Esophagus muscularis mucosa (tissue), 4 donors: ENCODE measurements around the gene ARSB. TPM values are rescaled to one million over a fixed set of nuclear protein-coding genes. Genes with fewer than 3 reads are reported as not detected.

ENCODE experiments used
- DNase-seq: peaks from one replicate; pipeline ENCODE4 v3.0.0-alpha.2; 2017; ENCODE audit errors: extremely low spot score
- H3K27ac ChIP-seq, 4 donors: fragments of 200-600 bp; sonication (generic); replicated peaks in 1 of 4; 1 replicate in 3 of 4; 2 replicates in 1 of 4; pipeline ENCODE4 v1.5.1; 2016 to 2019; ENCODE audit warnings: mild to moderate bottlenecking in 1 of 4
- H3K27me3 ChIP-seq, 4 donors: fragments of 200-600 bp; sonication (generic); one replicate each; pipeline versions ENCODE4 v1.5.1 to v1.6.0; 2016 to 2019
- H3K36me3 ChIP-seq, 4 donors: fragments of 200-600 bp; sonication (generic); one replicate each; pipeline ENCODE4 v1.5.1; 2016 to 2019
- H3K4me1 ChIP-seq, 4 donors: fragments of 200-600 bp; sonication (generic); one replicate each; pipeline ENCODE4 v1.5.1; 2016 to 2019
- H3K4me3 ChIP-seq, 4 donors: fragments of 200-600 bp; sonication (generic); 1 replicate in 2 of 4; 2 replicates in 2 of 4; pipeline ENCODE4 v1.5.1; 2016 to 2019; ENCODE audit warnings: mild to moderate bottlenecking in 4 of 4, moderate library complexity in 1 of 4
- H3K9me3 ChIP-seq, 4 donors: fragments of 200-600 bp; sonication (generic); 1 replicate in 3 of 4; 2 replicates in 1 of 4; pipeline ENCODE4 v1.5.1; 2016 to 2019
- CTCF ChIP-seq, 3 experiments: fragments of 200-600 bp in 2 of 3; fragments of 450-650 bp in 1 of 3; sonication (generic) in 2 of 3; IDR thresholded peaks; one replicate each; pipeline ENCODE4 v1.5.1; 2017 to 2019; ENCODE audit warnings: antibody characterized with exemption in 3 of 3, mild to moderate bottlenecking in 2 of 3, moderate library complexity in 1 of 3
- EP300 ChIP-seq: sonication (generic); formaldehyde crosslinking; IDR thresholded peaks from one replicate; pipeline ENCODE4 v1.6.1; 2017; ENCODE audit warnings: antibody characterized with exemption
- POLR2A ChIP-seq: fragments of 450-650 bp; IDR thresholded peaks from one replicate; pipeline ENCODE4 v1.6.1; 2017; ENCODE audit warnings: antibody characterized with exemption, moderate library complexity, mild to moderate bottlenecking, low read depth
- POLR2AphosphoS5 ChIP-seq, 2 donors: sonication (generic); formaldehyde crosslinking; IDR thresholded peaks; one replicate each; pipeline ENCODE4 v1.6.1; 2017; ENCODE audit warnings: antibody characterized with exemption in 2 of 2
- WGBS: methylation state at CpG from one replicate; pipeline ENCODE4 v1.1.5; 2018; 5-methylcytosine and 5-hydroxymethylcytosine counted together
- intact Hi-C: fragments of 100-400 bp; cut with DNase I; formaldehyde crosslinking; loops from one replicate; pipeline ENCODE4 v1.15.1; 2023
- total RNA-seq, 4 donors: library from RNA; depleted of rRNA; stranded (reverse); fragments of >200 nt; gene quantifications; one replicate each; pipeline versions ENCODE4 v1.1.0 to v1.2.1, GENCODE V29; 2016

ARSB gene
- total RNA-seq, 4 donors from 2014 or later, result 58.0 to 103 (median 67.5) TPM

DNA sequence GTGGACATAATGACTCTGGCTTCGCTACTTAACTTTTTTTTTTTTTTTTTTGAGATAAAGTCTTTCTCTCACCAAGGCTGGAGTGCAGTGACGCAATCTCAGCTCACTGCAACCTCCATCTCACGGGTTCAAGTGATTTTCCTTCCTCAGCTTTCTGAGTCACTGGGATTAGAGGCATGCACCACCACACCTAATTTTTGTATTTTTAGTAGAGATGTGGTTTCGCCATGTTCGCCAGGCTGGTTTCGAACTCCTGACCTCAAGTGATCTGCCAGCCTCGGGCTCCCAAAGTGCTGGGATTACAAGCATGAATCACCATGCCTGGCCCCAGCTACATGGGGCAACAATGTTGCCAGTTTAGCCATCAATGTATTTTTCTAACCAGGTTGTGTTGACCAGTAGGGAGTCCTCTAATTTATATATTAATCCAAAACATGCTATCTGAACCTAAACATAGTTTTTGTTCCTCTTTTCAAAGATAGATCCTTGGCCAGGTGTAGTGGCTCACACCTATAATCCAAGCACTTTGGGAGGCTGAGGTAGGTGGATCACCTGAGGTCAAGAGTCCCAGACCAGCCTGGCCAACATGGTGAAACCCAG, 216.2 kb downstream of the ARSB start:
- DNase-seq, result no peak
- peaks cover 0 to 5% (median 0%) of the 10 kb centered on the region in 4 donors for H3K36me3 ChIP-seq
- intact Hi-C loops, result no loop called here
- TF ChIP-seq POLR2AphosphoS5 (IDR thresholded peaks at IDR 0.05), result no peak
- no peak for TF ChIP-seq CTCF (IDR thresholded peaks at IDR 0.05)
- TF ChIP-seq POLR2A, result no peak
- TF ChIP-seq EP300, result no peak
- no peaks in the 10 kb centered on the region for H3K27me3 ChIP-seq
- H3K4me3 ChIP-seq, result no peak overlapping the region
- no peaks in the 10 kb centered on the region for H3K9me3 ChIP-seq
- peaks cover 0 to 17% (median 10%) of the 10 kb centered on the region in 4 donors for H3K4me1 ChIP-seq
- H3K27ac ChIP-seq, result no peak overlapping the region
- WGBS, result 75% methylated on average over 7 of the region's 7 CpGs

GRCh38 chr5:78766412-78766762, 218.7 kb downstream of the ARSB start:
- H3K36me3 ChIP-seq, result no peaks in the 10 kb centered on the region
- TF ChIP-seq CTCF (IDR thresholded peaks at IDR 0.05) (no peak), POLR2AphosphoS5 (IDR thresholded peaks at IDR 0.05) (no peak), POLR2A (no peak), EP300 (no peak)
- WGBS, result 57% methylated on average over 5 of the region's 5 CpGs
- H3K27ac ChIP-seq, result no peak overlapping the region
- no peak overlapping the region for H3K4me3 ChIP-seq
- H3K27me3 ChIP-seq, result no peaks in the 10 kb centered on the region
- DNase-seq, result no peak
- H3K9me3 ChIP-seq, result no peaks in the 10 kb centered on the region
- intact Hi-C loops, result no loop called here
- H3K4me1 ChIP-seq, result peaks cover 0 to 17% (median 10%) of the 10 kb centered on the region in 4 donors

- no peaks in the 10 kb centered on the region for H3K36me3 ChIP-seq
- no peak overlapping the region for H3K27ac ChIP-seq
- 48% methylated on average over 7 of the region's 7 CpGs for WGBS
- DNase-seq, result no peak
- intact Hi-C loops, result no loop called here
- peaks cover 0 to 17% (median 10%) of the 10 kb centered on the region in 4 donors for H3K4me1 ChIP-seq
- H3K9me3 ChIP-seq, result no peaks in the 10 kb centered on the region
- H3K4me3 ChIP-seq, result no peak overlapping the region
- no peaks in the 10 kb centered on the region for H3K27me3 ChIP-seq
- no peak for TF ChIP-seq POLR2A
- TF ChIP-seq POLR2AphosphoS5 (IDR thresholded peaks at IDR 0.05), result no peak
- no peak for TF ChIP-seq CTCF (IDR thresholded peaks at IDR 0.05)
- no peak for TF ChIP-seq EP300
Observed at GRCh38 chr5:78765756-78766411, 219.2 kb downstream of the ARSB start.

DNA sequence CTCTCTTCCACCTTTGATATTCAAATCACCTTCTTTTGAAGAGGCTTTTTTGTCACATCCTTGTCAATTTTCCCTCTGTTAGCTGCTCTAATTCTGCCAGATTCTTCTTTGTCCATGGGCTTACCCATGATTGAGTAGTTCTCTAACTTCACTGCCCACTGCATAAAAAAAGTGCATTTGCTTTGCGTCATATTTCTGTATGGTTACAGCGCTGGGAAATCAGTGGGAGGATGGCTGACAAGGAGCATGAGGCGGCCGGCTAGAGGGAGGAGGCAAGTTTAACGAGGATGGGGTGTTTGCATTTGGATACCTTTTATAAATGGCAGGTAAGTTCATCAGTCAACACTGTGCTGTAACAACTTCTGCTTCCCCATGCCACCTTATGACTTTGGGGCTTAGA, 220.0 kb downstream of the ARSB start:
- intact Hi-C loops, result no loop called here
- Histone ChIP-seq H3K27me3 (no peaks in the 10 kb centered on the region), H3K4me1 (peaks cover 0 to 17% (median 10%) of the 10 kb centered on the region in 4 donors), H3K27ac (no peak overlapping the region), H3K9me3 (no peaks in the 10 kb centered on the region), H3K4me3 (no peak overlapping the region), H3K36me3 (no peaks in the 10 kb centered on the region)
- 91% methylated on average over 5 of the region's 5 CpGs for WGBS
- no peak for DNase-seq
- TF ChIP-seq CTCF (IDR thresholded peaks at IDR 0.05), result no peak
- TF ChIP-seq POLR2AphosphoS5 (IDR thresholded peaks at IDR 0.05), result no peak
- TF ChIP-seq POLR2A, result no peak
- TF ChIP-seq EP300, result no peak
